Measurements from ENCODE around the gene ADO.

The ADO gene

GRCh38 chr10:62792261-62792660, 12.3 kb upstream of the ADO start:
- DNase-seq (ENCODE audit: low spot score), result no peak

- DNase-seq (ENCODE audit: low spot score), result no peak
Observed at GRCh38 chr10:62794306-62794705, 10.2 kb upstream of the ADO start.

- no peak for DNase-seq (ENCODE audit: low spot score)
Observed at GRCh38 chr10:62795100-62795499, 9.4 kb upstream of the ADO start.

- DNase-seq (ENCODE audit: low spot score), result no peak
Observed at GRCh38 chr10:62795762-62796161, 8.8 kb upstream of the ADO start.

- no peak for DNase-seq (ENCODE audit: low spot score)
Observed at GRCh38 chr10:62796896-62797295, 7.6 kb upstream of the ADO start.

- DNase-seq (ENCODE audit: low spot score), result no peak
Observed at GRCh38 chr10:62801871-62802270, 2.6 kb upstream of the ADO start.

GRCh38 chr10:62803724-62804355, 680 bp upstream of the ADO start:
- DNase-seq (ENCODE audit: low spot score), result peak; percentile 11

GRCh38 chr10:62805231-62806099, 945 bp downstream of the ADO start:
- peak; percentile 68 for DNase-seq (ENCODE audit: low spot score)

GRCh38 chr10:62806251-62806650, 1.7 kb downstream of the ADO start:
- peak; percentile 43 for DNase-seq (ENCODE audit: low spot score)

GRCh38 chr10:62810156-62810902, 5.8 kb downstream of the ADO start:
- DNase-seq (ENCODE audit: low spot score), result no peak

- DNase-seq (ENCODE audit: low spot score), result no peak
Observed at GRCh38 chr10:62811159-62811875, 6.8 kb downstream of the ADO start.

GRCh38 chr10:62812672-62813439, 8.3 kb downstream of the ADO start:
- DNase-seq (ENCODE audit: low spot score), result no peak

- no peak for DNase-seq (ENCODE audit: low spot score)
Observed at GRCh38 chr10:62813453-62813852, 8.9 kb downstream of the ADO start.

- no peak for DNase-seq (ENCODE audit: low spot score)
Observed at GRCh38 chr10:62813981-62814380, 9.5 kb downstream of the ADO start.

GRCh38 chr10:62814756-62815380, 10.3 kb downstream of the ADO start:
- DNase-seq (ENCODE audit: low spot score), result no peak

- no peak for DNase-seq (ENCODE audit: low spot score)
Observed at GRCh38 chr10:62815381-62816075, 11.0 kb downstream of the ADO start.

GRCh38 chr10:62816076-62816330, 11.5 kb downstream of the ADO start:
- no peak for DNase-seq (ENCODE audit: low spot score)

GRCh38 chr10:62816331-62817120, 12.0 kb downstream of the ADO start, which contains the start of gene EGR2:
TSS of gene EGR2 (minus strand) at chr10:62816366. CDS start at chr10:62816029, 337 bp downstream.
- peak; percentile 95 for DNase-seq (ENCODE audit: low spot score)

- DNase-seq (ENCODE audit: low spot score), result peak; percentile 70
Observed at GRCh38 chr10:62817121-62817765, 12.7 kb downstream of the ADO start.
